OCI-LY7 (cell line): Measurements from ENCODE around the gene CNNM4. TPM values are rescaled to one million over a fixed set of nuclear protein-coding genes. Genes with fewer than 3 reads are reported as not detected.

Experiments
- BruUV-seq: library from RNA; stranded (reverse); fragments of 400-500 nt; replicated peaks from 2 replicates; lab custom pipeline; 2021; lab: Mats Ljungman, UMichigan
- CTCF ChIA-PET: fragments of 300-600 bp; sonication (Branson Sonifier 250); formaldehyde crosslinking; loops from one replicate; lab custom pipeline; 2022; ENCODE audit warnings: antibody characterized with exemption; ENCODE audit not compliant: unreplicated experiment; lab: Charles Lee
- POLR2A ChIA-PET: fragments of 300-600 bp; sonication (Branson Sonifier 250); formaldehyde crosslinking; loops from one replicate; lab custom pipeline; 2022; ENCODE audit warnings: antibody characterized with exemption; lab: Charles Lee
- DNase-seq: peaks from one replicate; pipeline ENCODE4 v3.0.0-alpha.2; 2015; ENCODE audit warnings: low spot score
- H2AFZ ChIP-seq: fragments of 200-600 bp; sonication (generic), shearing (Covaris generic); 2 replicates; pipeline ENCODE4 v1.6.1; 2014; ENCODE audit warnings: mild to moderate bottlenecking, antibody characterized with exemption, low read length, moderate library complexity
- H3K27ac ChIP-seq: fragments of 200-600 bp; sonication (generic); 2 replicates; pipeline ENCODE4 v1.5.1; 2014; ENCODE audit warnings: mixed run types, low read depth, mild to moderate bottlenecking, moderate library complexity, low read length, inconsistent platforms; ENCODE audit not compliant: poor library complexity, severe bottlenecking
- H3K36me3 ChIP-seq: fragments of 200-600 bp; sonication (generic); 2 replicates; pipeline ENCODE4 v1.6.1; 2014; ENCODE audit warnings: mild to moderate bottlenecking, antibody characterized with exemption, low read length, moderate library complexity, mixed read lengths; ENCODE audit not compliant: insufficient read depth
- H3K4me1 ChIP-seq: fragments of 200-600 bp; sonication (generic); 2 replicates; pipeline ENCODE4 v1.5.1; 2014; ENCODE audit warnings: mild to moderate bottlenecking, low read length; ENCODE audit not compliant: insufficient read depth, poor library complexity, severe bottlenecking
- H3K4me2 ChIP-seq: fragments of 200-600 bp; sonication (generic); 2 replicates; pipeline ENCODE4 v1.6.1; 2014; ENCODE audit warnings: mild to moderate bottlenecking, low read length
- H3K4me3 ChIP-seq: fragments of 200-600 bp; sonication (generic); 2 replicates; pipeline ENCODE4 v1.5.1; 2014; ENCODE audit warnings: mild to moderate bottlenecking, low read depth, low read length; ENCODE audit not compliant: poor library complexity, severe bottlenecking
- H3K79me2 ChIP-seq: fragments of 200-600 bp; sonication (generic); 2 replicates; pipeline ENCODE4 v1.6.1; 2016; ENCODE audit warnings: low read depth, mild to moderate bottlenecking, low read length, moderate library complexity, mixed read lengths; ENCODE audit not compliant: insufficient read depth
- H3K9me2 ChIP-seq: fragments of 200-600 bp; sonication (generic); 2 replicates; pipeline ENCODE4 v1.6.1; 2016; ENCODE audit warnings: mild to moderate bottlenecking, low read length, mixed read lengths; ENCODE audit not compliant: insufficient read depth
- H3K9me3 ChIP-seq: fragments of 200-600 bp; sonication (generic); 2 replicates; pipeline ENCODE4 v1.6.1; 2014; ENCODE audit warnings: mild to moderate bottlenecking, mixed run types, low read length, mixed read lengths
- H4K20me1 ChIP-seq: fragments of 200-600 bp; sonication (generic); 2 replicates; pipeline ENCODE4 v1.6.1; 2014; ENCODE audit warnings: mild to moderate bottlenecking, antibody characterized with exemption, low read length, moderate library complexity, mixed read lengths; ENCODE audit not compliant: insufficient read depth
- CTCF ChIP-seq: fragments of 200-600 bp; sonication (generic); conservative IDR thresholded peaks from 2 replicates; pipeline ENCODE4 v1.5.1; 2014; ENCODE audit warnings: mild to moderate bottlenecking, antibody characterized with exemption, low read length, moderate library complexity, mixed read lengths
- EZH2phosphoT487 ChIP-seq: fragments of 200-600 bp; sonication (generic); IDR thresholded peaks from 2 replicates; pipeline ENCODE4 v1.6.1; 2018; ENCODE audit warnings: low read depth, borderline replicate concordance, mild to moderate bottlenecking, mixed run types, antibody characterized with exemption, low read length, moderate library complexity, mixed read lengths
- intact Hi-C: fragments of 100-400 bp; cut with micrococcal nuclease; formaldehyde crosslinking; loops from one replicate; pipeline ENCODE4 v1.10.0; 2022; ENCODE audit not compliant: unreplicated experiment
- total RNA-seq, 2 experiments: library from RNA; depleted of rRNA in 1 of 2; stranded (reverse); fragments of >200 nt in 1 of 2; shearing (Covaris generic) in 1 of 2; gene quantifications; 2 replicates each; pipeline ENCODE4 v1.2.3, GENCODE V29; 2014 to 2022

CNNM4 gene
- total RNA-seq, 2 experiments from 2014 or later = 5.1 to 6.4 TPM

GRCh38 chr2:96753661-96754282 is 6.9 kb upstream of the CNNM4 start:
- Histone ChIP-seq H2AFZ (no peak overlapping the region), H3K36me3 (no peaks in the 10 kb centered on the region), H3K4me3 (no peak overlapping the region), H3K4me2 (no peak overlapping the region), H3K27ac (no peak overlapping the region), H3K4me1 (peaks cover 2% of the 10 kb centered on the region), H4K20me1 (no peaks in the 10 kb centered on the region), H3K9me3 (no peaks in the 10 kb centered on the region), H3K79me2 (no peaks in the 10 kb centered on the region), H3K9me2 (no peaks in the 10 kb centered on the region)
- intact Hi-C loops = no loop called here
- TF ChIP-seq EZH2phosphoT487 (no peak), CTCF (no peak)
- no TSS peak for BruUV-seq
- DNase-seq = no peak
- CTCF ChIA-PET = no interaction called here
- POLR2A ChIA-PET = no interaction called here

- no peak overlapping the region for H3K27ac ChIP-seq
- intact Hi-C loops = no loop called here
- H4K20me1 ChIP-seq = no peaks in the 10 kb centered on the region
- H3K4me1 ChIP-seq = peaks cover 8% of the 10 kb centered on the region
- H2AFZ ChIP-seq = no peak overlapping the region
- H3K9me3 ChIP-seq = no peaks in the 10 kb centered on the region
- ChIA-PET POLR2A (no interaction called here), CTCF (no interaction called here)
- TF ChIP-seq EZH2phosphoT487 (no peak), CTCF (no peak)
- DNase-seq = no peak
- H3K9me2 ChIP-seq = no peaks in the 10 kb centered on the region
- H3K79me2 ChIP-seq = no peaks in the 10 kb centered on the region
- H3K4me2 ChIP-seq = no peak overlapping the region
- BruUV-seq = no TSS peak
- no peaks in the 10 kb centered on the region for H3K36me3 ChIP-seq
- no peak overlapping the region for H3K4me3 ChIP-seq
Observed at GRCh38 chr2:96754317-96754716, 6.4 kb upstream of the CNNM4 start.

DNA sequence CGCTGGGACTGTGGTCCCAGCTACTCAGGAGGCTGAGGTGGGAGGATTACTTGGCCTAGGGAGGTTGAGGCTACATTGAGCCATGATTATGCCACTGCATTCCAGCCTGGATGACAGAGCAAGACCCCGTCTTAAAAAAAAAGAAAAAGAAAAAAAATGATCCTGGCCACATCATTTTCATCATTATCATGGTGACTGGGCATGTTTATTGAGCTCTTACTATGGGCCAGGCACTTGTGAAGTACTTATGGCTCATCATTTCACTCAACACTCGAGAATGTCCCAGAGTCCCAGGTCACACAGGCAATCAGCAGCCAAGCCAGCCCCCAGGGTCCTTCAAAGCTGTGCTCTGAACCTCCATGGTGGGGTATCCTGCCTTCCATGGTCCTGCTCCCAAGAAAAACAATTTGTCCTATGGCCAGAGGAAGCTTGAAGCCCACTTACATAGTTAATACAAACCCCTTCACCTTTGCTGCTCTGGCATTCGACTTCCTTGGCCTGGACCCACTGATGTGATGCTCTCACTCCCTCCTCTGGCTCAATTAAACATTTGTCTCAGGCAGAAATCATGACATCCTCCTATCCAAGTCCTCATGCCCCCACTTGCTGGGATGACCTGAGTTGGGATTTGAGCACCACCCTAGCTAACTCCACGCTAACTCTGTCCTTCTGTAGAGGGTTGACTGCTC is 3.8 kb upstream of the CNNM4 start:
- Histone ChIP-seq H3K9me2 (no peaks in the 10 kb centered on the region), H3K27ac (no peak overlapping the region), H3K9me3 (no peaks in the 10 kb centered on the region), H4K20me1 (no peaks in the 10 kb centered on the region), H3K36me3 (no peaks in the 10 kb centered on the region), H3K4me3 (no peak overlapping the region), H3K79me2 (no peaks in the 10 kb centered on the region), H2AFZ (no peak overlapping the region), H3K4me2 (no peak overlapping the region), H3K4me1 (peaks cover 29% of the 10 kb centered on the region)
- TF ChIP-seq EZH2phosphoT487 = no peak
- TF ChIP-seq CTCF = peak; percentile 43; the same call in 1 of the 2 replicates
- intact Hi-C loops = no loop called here
- DNase-seq = no peak
- POLR2A ChIA-PET = interaction anchor here (0.7 kb wide), 1 partner anchor 11 kb away, joined by 3 read pairs; no protein-coding TSS in a partner anchor
- BruUV-seq = no TSS peak
- CTCF ChIA-PET = no interaction called here
